Activated CD4-positive, alpha-beta T cell treated with anti-CD3 and anti-CD28 coated beads, Interleukin-2, amount 50 U/mL, for 16 hours (primary cell): ENCODE results near the gene PCSK6.

Experiments
- DNase-seq: peaks from one replicate; pipeline ENCODE4 v3.0.0-alpha.2; 2020

Gene PCSK6

DNA sequence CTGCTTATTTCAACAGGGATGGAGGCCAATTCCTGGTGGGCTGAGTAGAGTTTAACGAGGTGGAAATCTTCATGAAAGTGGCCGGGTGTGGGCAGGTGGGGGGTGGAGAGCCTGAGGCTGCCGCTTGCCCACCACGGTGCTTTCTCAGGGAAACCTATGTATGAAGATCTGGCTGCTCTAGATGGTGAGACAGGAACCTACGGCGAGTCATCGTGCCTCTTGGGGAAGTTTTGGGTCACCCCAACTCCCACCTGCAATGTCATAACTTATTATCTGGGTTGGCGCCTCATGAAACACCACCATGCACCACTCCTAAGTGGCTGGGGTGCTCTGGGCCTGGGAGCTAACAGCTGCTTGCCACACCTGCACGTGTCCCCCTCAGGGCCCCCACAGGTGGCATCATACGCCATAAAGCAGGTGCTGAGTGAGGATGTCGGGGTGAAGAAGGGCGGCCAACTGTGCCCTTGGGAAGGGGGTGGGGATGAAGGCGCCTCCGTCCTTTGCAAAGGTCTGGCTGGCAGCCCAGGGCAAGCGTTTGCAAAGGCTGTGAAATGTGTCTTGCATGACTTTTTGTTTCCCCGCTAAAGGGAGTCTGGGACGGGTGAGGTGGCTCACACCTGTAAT lies 166.5 kb downstream of the PCSK6 start:
- DNase-seq = no peak

DNA sequence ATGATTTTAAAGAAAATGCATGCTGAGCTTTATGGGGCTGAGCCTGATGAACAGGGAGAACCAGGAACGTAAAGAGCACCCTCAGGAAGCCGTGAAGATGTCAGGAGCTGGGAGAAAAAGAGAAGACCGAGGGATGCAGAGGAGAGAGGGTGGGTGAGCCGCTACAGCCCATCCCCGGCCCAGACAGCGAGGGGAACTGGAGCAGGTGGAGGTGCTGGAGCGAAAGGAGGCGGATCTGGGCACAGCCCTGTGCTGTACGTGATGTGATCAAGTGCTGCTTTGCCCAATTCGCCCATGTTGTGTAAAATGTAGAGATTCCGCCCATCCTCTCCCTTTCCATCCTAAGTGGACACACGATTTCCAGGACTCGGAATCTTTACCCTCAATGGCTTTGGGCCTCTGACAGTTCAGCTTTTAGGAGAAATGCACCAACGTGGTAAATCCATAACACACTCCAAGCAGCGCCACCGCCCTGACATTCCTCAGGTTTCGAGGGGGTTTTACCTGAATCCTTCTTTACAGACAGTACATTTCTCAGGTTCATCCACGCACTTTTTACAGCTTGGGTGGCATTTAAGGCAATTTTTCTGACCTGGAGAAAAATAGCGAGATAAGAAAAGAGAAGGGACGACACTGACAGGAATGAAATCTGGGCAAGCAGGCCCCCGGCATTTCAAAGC lies 167.4 kb downstream of the PCSK6 start:
- DNase-seq = no peak

DNA sequence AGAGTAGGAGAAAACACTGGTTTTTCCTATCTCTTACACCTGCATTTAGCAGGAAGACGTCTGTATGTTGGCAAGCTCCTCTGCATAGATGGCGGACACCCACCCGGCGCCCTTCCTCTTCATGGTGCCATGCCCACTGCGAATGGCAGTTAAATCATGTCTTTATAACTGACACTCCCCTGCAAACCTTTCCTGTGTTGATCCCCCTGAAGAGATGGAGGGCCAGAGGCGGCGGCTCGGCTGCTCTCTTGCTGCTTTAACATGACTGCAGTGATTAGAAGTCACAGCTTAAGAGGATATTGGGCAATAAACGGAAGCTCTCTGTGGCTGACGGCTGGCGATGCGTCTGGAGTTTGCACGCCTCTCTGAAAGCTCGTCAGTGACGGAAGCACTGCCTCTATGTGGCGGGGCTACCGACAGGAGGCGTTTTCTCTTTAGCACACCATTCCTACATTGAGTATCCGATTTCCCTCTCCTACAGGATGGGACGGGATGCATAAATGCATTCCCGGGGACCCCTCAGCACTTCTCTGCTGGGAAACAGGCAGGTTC lies 168.9 kb downstream of the PCSK6 start:
- DNase-seq = peak; percentile 85

DNA sequence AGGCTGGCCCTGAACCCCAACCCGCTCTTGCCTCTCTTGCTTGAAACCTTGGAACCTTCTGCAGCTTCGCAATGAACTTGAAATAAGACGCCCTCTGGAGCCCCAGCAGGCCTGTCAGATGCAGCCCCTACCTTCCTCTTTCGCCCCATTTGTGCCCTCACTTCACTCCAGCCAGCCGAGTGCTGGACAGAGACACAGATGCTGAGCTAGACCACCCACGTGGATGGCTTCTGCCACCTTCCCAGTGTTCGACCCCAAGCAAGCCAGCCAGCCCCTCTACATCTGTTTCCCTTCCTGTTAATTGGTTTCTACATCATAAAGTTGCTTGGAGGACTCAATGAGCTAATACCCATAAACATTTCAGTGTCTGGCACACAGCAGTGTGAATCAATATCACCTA lies 170.7 kb downstream of the PCSK6 start:
- DNase-seq = no peak

DNA sequence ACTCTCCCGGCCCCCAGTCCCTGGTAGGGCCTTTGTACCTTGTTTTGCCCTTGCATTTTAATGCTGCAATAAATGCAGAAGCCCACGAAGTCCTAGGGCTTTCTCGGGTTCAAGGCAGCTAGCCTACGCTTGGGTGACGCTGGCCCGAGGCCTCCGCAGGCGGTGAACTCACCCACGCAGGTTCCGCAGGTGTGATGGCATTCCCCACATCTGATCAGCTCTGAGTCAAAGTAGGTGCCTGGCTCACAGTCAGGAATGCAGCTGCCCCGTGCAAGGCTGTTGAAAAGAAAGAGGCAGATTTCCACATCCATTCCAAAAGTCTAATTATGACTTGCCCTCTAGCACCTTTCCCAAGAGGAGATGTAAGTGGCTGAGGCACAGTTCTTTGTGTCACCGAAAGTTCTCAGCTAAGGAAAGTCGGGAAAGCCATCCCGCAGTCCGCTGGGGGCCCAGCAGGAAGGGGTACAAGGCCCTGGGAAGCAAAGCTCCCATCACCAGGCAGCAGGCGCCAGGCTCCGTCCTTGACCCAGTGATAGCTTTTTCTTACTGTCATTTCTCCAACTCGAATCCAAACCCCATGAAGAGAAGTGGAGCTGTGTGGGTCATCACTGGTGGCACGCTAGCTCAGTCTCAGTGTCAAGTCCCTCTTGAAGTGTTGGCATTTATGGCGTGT lies 171.2 kb downstream of the PCSK6 start:
- no peak for DNase-seq

DNA sequence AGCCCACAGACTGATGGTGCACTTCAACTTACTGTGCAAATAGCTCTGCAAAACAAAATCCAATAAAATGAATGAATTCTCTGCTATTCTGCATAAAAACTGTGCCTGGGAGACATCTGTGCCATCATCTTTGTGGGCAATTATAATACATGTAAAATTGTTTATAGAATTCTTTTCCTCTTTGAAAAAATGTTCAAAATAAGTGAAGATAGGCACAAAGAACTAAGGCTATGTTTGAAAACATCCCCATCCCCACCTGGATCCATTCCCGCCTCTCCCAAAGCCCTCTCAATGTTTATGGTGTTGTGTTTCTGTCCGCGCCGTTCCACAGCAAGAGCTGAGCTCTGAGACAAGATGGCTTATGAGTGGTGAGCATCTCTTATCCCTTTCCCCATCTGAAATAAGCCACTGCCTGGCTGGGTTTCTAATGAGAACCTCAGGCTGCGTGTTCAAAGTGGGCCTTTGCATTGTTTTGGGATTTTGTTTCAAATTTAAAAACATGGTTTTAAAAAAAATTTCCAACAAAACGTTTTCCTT lies 172.1 kb downstream of the PCSK6 start:
- no peak for DNase-seq

DNA sequence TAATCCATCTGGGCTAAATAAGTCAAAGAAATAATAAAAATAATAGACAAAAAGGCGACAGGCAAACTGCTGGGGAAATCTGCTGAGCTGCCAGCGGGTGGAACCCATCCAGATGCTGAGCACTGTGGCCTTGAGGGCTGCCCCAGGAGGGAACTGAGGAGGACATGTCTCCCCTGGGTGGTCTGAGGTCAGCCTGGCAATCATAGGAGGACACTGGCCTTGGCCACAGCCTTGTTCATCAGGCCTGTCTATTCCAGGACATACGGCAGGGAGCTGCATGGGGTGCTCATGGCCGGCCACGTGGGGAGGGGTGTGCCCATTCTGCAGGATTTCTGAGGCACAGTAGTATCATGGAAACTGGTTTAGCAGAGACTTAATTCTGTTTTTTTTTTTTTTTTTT lies 173.0 kb downstream of the PCSK6 start:
- no peak for DNase-seq

DNA sequence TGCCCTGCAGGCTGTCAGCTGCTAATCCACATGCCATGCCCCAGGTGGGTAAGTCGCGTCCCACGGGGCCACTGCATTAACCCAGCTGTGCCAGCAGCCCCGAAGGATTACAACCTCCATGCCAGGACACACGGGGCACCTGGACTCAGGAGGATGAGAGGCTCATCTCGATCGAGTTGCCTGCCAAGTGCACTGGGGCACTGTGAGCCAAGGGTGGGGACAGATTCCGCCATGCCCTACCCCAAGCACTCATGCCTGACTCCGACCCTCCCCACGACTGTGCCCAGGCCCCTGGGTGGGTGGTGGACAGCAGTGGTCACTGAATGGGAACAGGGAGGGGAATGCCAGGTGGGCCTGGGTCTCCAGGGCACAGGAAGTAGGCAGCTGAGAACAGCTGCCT lies 173.8 kb downstream of the PCSK6 start:
- DNase-seq = no peak

DNA sequence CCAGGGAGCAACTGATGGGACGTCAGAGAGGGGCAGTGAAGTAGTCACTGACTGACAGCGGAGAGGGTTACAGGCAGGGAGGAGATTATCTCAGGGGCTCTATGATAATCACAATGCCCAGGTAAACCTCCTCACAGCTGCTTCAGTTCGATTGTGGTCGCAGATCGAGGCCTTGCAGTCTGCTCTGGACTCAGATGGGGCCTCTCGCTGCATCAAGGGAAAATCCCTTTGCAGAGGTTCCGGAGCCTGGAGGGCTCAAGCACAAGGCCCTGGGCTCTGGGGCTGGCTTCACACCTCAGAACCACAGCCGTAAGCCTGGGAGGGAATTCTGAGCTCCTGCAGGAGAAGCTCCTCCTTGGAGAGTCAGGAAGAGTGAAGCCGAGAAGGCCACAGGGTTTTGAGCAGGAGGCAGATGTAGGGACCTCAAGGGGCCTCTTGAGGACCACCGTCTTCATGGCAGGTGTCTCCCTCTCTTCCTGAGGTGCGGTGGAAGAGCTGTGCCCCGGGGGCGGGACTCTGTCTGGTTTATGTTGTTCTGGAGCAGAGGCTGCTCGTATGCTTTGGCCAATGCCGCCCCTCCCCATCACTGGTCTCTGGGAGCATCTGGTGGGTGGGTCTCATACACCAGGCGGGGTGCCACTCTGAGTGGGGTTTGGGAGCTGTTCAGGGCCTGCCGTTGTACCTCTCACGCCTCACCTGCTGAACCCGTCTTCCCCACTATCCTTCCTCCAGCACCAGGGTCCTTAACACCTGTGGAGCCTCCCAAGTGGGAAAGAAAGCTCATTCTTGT lies 175.0 kb downstream of the PCSK6 start:
- no peak for DNase-seq

DNA sequence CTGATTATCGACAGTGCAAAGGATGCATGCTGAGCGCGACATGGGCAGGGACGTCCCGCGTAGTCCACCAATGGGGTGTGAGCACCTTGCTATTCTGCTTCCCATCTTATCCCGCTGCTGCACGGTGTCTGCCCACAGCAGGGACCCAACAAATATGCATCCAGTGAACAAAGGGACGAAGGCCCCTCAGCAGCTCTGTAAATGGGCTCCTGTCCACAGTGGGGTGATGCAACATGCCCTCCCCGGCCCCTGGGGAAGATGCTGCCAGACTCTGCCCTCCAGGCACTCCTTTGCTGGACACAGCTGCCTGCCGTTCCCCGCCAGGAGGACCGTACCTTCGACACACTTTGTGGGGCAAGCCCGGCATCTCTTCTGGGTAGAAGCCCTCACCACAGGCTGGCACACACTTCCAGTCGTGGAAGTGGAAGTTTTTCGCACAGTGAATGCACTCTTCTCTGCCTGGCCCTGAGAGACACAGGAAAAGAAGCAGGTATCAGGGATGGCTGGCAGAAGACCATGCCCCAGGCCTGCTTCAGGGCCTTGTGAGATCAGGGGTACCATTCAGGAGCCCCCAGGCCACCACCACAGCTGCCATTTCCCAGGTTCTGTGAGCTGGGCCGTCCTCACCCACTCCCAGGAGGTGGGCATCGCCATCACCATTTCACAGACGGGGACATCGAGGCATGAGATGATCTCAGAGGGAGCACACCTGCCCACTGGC lies 176.3 kb downstream of the PCSK6 start:
- no peak for DNase-seq

DNA sequence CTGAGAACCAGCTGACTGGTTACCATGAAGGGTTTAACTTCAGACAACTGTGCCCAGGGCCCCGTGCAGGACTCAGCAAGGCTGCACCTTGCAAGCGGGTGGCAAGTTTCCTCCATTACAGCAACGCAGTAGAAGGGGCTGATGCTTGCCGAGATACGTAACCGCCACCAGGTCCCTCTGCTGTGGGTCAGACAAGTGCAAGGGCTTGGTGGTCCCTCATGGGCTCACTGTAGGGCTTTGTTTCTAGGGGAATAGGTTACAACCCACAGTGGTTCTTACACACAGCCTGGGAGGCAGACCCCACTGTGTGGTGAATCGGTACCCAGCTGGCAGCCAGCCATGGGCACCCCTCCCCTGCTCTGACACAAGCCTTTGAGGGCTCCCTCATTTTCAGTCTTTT lies 179.0 kb downstream of the PCSK6 start:
- no peak for DNase-seq

DNA sequence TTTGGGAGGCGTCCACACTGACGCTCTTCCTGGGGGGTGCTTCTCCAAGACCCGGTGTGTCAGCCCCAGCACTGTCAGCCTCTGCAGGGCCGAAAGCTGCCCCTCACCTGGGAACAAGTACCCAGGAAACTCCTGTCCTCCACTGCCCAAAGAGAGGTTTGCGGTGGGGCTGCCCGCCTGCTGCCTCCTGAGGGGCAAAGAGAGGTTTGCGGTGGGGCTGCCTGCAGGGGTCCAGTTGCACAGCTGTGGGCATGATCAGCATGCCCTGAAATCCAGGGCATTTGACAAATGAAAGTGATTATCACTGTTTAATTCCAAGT lies 179.4 kb downstream of the PCSK6 start:
- DNase-seq = no peak

DNA sequence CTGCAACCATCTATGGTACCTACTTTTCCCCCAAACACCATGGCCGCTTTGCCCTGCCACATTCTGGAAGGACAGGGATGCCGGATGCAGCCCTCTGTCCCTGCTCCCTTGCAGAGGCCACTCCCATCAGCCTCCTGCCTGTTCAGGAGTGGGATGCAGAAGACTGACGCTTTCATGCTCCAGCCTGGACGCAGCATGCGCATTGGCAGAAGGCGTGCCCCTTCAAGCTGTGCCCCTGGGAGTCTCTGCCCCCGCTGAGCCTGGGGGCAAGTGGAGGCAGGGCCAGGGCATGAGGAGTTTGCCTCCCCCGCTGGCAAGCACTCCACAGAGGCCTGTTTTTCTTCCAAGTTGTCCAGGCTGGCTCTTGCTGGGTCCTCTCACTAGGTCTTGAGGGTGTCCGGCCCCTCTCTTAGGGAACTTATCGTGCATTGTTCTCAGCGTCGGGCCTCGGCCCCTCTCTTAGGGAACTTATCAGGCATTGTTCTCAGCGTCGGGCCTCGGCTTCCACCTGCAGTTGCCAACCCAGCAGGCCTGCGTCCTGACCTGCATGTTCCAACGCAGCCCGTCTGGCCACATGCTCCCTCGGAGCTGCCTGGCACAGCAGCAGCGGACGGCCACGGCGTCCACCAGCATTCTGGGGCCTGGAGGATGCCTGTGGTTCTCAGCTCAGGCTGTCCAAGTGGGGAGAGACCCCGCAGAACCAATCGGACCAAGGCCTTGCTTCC lies 179.9 kb downstream of the PCSK6 start:
- no peak for DNase-seq

DNA sequence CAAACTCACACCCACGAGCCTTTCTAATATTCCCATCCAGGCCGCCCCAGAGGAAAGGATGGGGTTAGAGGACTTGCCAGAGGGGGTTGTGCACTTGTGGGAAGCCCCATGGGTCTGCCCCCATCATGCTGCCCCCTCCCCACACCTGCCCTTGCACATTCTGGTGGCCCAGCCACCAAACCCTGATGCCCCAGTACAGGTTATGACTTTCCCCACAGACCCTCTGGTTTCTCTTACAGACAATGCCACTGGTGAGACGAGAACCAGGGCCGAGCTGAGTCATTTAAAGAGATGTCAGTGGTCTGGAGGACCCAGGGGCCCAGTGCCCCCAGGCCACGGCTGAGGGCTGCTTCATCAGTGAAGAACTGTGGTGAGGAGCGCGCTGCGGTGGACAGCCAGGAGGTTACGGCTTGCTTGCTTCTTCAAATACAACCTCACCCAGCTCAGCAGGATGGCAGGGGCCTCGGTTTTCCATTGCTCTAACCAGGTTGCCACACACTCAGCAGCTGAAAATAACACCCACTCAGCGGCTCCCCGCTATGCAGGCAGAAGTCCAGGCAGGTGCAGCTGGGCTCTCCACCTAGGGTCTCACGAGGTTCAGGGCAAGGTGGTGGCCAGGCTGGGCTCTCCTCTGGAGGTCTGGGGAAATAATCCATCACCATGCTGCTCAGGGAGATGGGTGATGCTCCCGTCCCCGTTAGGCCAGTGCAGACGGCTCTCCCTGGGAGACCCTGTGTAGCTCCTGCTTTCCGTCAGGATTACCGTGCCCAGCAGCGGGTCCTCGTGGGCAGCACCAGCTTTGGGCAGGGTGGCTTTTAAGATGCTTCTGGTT lies 180.7 kb downstream of the PCSK6 start:
- no peak for DNase-seq

DNA sequence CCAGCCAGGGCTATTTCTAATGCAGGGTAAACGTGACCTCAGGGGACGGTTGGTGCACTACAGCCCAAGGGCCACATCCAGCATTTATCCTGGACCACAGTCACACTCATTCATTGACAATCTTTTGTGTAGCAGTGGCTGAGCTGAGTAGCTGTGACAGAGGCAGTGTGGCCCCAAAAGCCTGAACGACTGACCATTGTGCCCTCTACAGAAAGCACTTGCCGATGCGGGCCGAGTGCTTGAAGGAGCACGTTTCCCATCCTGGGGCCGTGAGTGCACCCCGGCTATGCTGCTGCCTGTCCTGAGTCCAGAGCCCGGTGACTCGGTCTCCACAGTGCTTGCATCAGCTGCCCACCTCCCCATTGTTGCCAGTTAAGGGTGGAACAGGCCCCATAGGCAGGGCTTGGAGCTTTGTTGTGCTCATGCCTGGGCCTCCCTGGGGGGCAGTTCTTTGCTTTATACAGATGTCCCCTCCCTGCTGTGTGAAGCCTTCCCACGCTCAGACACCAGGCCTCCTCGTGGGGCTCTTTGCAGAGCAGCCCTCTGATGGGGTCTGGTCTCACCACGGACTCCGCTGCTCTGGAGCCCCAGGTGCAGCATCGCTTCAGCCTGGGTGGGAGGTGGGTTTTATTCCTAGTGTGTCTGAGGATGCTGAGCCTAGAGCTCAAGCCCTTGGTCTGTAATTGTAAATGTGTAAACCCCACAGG lies 181.5 kb downstream of the PCSK6 start:
- no peak for DNase-seq

DNA sequence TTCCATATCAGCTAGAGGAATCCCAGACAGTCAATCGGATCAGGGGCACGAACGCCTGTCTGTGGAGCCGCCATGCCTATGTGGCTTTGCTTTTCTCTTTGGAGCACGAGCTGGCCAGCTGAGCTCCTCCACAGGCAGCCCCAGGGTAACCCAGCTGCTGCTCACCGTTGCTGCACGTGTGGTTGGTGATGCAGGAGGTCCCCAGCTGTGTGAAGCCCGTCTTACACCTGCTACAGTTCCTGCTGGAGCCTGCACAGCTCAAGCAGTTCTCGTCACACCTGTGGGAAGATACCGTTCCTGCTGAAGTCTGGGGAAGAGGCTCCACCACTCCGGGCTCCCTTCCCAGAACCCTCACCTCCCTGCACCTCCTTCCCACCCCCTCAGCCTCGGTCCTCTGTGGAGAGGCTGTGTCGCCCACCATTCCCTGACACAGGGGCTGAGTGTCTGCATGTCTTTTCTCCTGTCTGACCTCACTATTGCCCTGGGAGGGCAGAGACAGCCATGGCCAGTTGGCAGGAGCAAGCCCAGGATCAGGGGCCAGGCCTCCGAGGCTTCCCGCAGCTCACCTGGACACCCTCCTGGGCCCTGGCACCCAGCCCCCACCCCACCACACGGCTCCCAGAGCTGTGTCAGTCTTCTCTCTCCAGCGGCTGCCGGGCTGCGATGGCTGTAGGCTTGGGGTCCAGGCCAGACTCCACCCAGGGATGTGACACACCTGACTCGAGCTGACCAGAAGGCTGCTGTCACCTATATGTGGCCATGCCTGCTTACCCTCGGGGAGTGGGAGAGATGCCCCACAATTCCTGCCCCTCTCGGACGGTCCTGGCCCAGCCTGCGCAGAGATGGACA lies 182.2 kb downstream of the PCSK6 start:
- DNase-seq = no peak

DNA sequence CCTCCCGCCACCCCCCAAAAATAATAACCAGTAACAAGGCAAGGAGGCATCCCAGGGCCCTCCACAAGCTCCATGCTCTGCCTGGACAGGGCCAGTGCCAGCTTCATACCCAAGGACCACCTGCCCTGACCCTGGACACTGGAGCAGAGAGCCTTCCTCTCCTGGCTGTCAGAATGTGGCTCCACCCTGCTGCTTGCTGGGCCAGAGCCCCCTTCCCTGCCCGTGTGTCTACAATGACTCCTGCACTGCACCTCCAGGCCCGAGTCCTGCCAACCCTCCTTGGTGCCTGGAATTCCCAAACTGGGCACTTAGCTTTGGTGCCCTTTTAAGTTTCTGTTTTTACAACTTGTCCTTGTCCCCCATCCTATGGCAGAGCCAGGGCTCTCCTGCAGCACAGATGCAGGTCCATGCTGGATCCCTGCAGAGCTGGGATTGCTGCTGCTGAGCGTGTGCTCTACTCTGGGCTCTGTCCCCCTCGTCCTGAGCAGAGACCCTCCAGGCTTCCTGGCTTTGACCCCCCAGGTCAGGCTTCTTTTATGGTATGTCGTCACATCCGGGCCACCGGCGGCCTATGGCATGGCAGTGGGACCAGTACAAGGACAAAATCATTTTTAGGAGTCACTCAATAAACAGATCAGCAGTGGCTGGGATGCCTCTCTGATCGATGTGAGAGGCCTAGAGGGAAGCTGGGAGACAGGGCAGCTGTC lies 183.0 kb downstream of the PCSK6 start:
- no peak for DNase-seq

DNA sequence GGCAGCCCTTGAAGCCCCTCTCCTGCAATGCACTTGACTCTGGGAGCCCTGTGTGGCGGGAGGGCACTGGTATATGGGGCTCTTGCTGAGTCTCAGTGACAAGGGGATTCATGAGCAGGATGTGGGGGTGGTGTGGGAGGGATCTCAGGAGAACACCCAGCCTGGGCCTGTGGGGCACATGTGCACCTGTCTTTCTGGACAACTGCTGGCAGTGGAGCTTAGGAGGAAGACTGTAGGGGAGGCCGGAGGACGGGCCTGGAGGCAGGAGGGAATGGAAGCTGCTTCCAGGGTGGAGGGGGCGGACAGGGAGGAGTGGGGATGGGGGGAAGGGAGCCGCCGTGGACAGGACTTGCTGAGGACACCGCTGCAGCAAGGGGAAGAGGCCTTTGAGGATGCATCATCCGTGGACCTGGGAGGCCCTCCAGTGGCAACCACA lies 183.7 kb downstream of the PCSK6 start:
- DNase-seq = no peak

DNA sequence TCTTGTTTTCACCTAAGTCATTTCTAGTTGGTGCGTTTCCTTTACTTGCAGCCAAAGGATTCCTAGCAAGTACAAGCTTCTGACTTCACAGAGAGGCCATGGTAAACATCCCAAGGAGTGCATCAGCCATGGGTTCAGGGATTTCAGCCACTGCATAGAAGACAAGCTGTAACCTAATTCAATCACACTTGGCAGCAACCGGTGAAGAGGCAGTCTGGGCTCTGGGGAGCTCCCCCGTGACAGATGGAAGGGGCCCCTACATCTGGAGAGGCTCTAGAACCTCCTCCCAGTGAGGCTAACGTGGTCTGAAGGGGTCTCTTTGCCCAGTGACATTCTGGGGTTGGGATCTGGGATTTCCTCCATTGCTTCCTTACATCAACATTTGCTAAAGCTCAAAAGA lies 186.1 kb downstream of the PCSK6 start:
- no peak for DNase-seq
